B cell (primary cell): ENCODE results near the gene DGAT2L6. TPM values are rescaled to one million over a fixed set of nuclear protein-coding genes. Genes with fewer than 3 reads are reported as not detected.

Experiments
- ATAC-seq: fragments of 200-7000 bp; cut with Tn5 transposase; one replicate; pipeline ENCODE4 v1.10.0; 2021; ENCODE audit warnings: low read depth, mild to moderate bottlenecking, moderate number of reproducible peaks, moderate library complexity
- CTCF ChIA-PET: fragments of 350-600 bp; sonication (Branson Sonifier 250); formaldehyde crosslinking; loops from one replicate; lab custom pipeline; 2021; ENCODE audit warnings: antibody characterized with exemption, inconsistent platforms; lab: Charles Lee
- POLR2A ChIA-PET: fragments of 350-600 bp; sonication (Branson Sonifier 250); formaldehyde crosslinking; loops from one replicate; lab custom pipeline; 2021; ENCODE audit warnings: antibody characterized with exemption; lab: Charles Lee
- DNase-seq: peaks from one replicate; pipeline ENCODE4 v3.0.0; 2013
- H2AFZ ChIP-seq: 2 replicates; pipeline ENCODE4 v1.6.1; 2012; ENCODE audit warnings: mild to moderate bottlenecking, low read depth, low read length; ENCODE audit not compliant: insufficient read depth, poor library complexity, severe bottlenecking
- H3K27ac ChIP-seq, 2 donors: 1 replicate in 1 of 2; 2 replicates in 1 of 2; pipeline ENCODE4 v1.5.1; 2012 to 2013; ENCODE audit warnings: low read length in 2 of 2, mild to moderate bottlenecking in 2 of 2, moderate library complexity in 1 of 2
- H3K27me3 ChIP-seq, 4 experiments: fragments of 200-600 bp in 1 of 4; sonication (generic) in 1 of 4; replicated peaks in 1 of 4; 1 replicate in 2 of 4; 2 replicates in 2 of 4; pipeline versions ENCODE4 v1.6.1 to v1.7.0; 2013 to 2016; ENCODE audit warnings: low read length in 3 of 4, mild to moderate bottlenecking in 2 of 4, mixed read lengths in 1 of 4, moderate library complexity in 1 of 4; ENCODE audit not compliant: insufficient read depth in 4 of 4, control insufficient read depth in 3 of 4; ENCODE audit errors: control extremely low read depth in 1 of 4
- H3K36me3 ChIP-seq, 2 experiments: replicated peaks in 1 of 2; 1 replicate in 1 of 2; 2 replicates in 1 of 2; pipeline versions ENCODE4 v1.6.1 to v1.7.1; 2013; ENCODE audit warnings: low read length in 1 of 2; ENCODE audit not compliant: insufficient read depth in 2 of 2, control insufficient read depth in 1 of 2; ENCODE audit errors: control extremely low read depth in 1 of 2, extremely low read depth in 1 of 2
- H3K4me1 ChIP-seq, 2 donors: fragments of 200-600 bp in 1 of 2; sonication (generic) in 1 of 2; 1 replicate in 1 of 2; 2 replicates in 1 of 2; pipeline versions ENCODE4 v1.5.1 to v1.6.1; 2013 to 2017; ENCODE audit warnings: low read length in 2 of 2; ENCODE audit not compliant: control insufficient read depth in 2 of 2, insufficient read depth in 2 of 2
- H3K4me2 ChIP-seq: replicated peaks from 2 replicates; pipeline ENCODE3; 2012; ENCODE audit warnings: mild to moderate bottlenecking, low read depth, low read length; ENCODE audit not compliant: poor library complexity, severe bottlenecking
- H3K4me3 ChIP-seq, 5 experiments: fragments of 200-600 bp in 1 of 5; sonication (generic) in 1 of 5; 1 replicate in 3 of 5; 2 replicates in 2 of 5; pipeline versions ENCODE4 v1.5.1 to v1.7.0; 2011 to 2016; ENCODE audit warnings: low read length in 4 of 5, mild to moderate bottlenecking in 4 of 5, low read depth in 2 of 5, control low read depth in 1 of 5, moderate library complexity in 1 of 5; ENCODE audit not compliant: insufficient read depth in 1 of 5; ENCODE audit errors: control extremely low read depth in 1 of 5, extremely low read depth in 1 of 5
- H3K79me2 ChIP-seq: fragments of 200-600 bp; sonication (generic); one replicate; pipeline ENCODE4 v1.6.0; 2016; ENCODE audit warnings: low read length; ENCODE audit not compliant: control insufficient read depth, insufficient read depth
- H3K9ac ChIP-seq: fragments of 200-600 bp; sonication (generic); 2 replicates; pipeline ENCODE4 v1.6.1; 2017; ENCODE audit warnings: mild to moderate bottlenecking, low read length, moderate library complexity
- H3K9me3 ChIP-seq, 3 donors: one replicate each; pipeline versions ENCODE4 v1.6.1 to v1.7.1; 2013; ENCODE audit warnings: low read length in 2 of 3; ENCODE audit not compliant: control insufficient read depth in 2 of 3, insufficient read depth in 1 of 3; ENCODE audit errors: control extremely low read depth in 1 of 3
- H4K20me1 ChIP-seq: 2 replicates; pipeline ENCODE4 v1.6.0; 2012; ENCODE audit warnings: mild to moderate bottlenecking, low read length; ENCODE audit not compliant: insufficient read depth, control insufficient read depth, poor library complexity, severe bottlenecking
- H3K27ac Mint-ChIP-seq: one replicate; pipeline ENCODE4 v1.8.0; 2021; ENCODE audit warnings: mixed read lengths
- H3K27me3 Mint-ChIP-seq: one replicate; pipeline ENCODE4 v1.8.0; 2021; ENCODE audit warnings: mixed read lengths
- H3K4me1 Mint-ChIP-seq: one replicate; pipeline ENCODE4 v1.8.0; 2021; ENCODE audit warnings: mixed read lengths
- H3K4me3 Mint-ChIP-seq: one replicate; pipeline ENCODE4 v1.8.0; 2021; ENCODE audit warnings: mixed read lengths
- H3K9me3 Mint-ChIP-seq: one replicate; pipeline ENCODE4 v1.8.0; 2022; ENCODE audit warnings: mixed read lengths; ENCODE audit not compliant: insufficient read depth
- CTCF ChIP-seq: fragments of 200-600 bp; IDR thresholded peaks from one replicate; pipeline ENCODE4 v1.8.0; 2022; ENCODE audit warnings: antibody characterized with exemption, mild to moderate bottlenecking
- EZH2 ChIP-seq: IDR thresholded peaks from 2 replicates; pipeline ENCODE4 v1.6.1; 2012; ENCODE audit warnings: borderline replicate concordance, low read depth, mild to moderate bottlenecking, moderate library complexity, low read length; ENCODE audit not compliant: insufficient read depth, poor library complexity, severe bottlenecking
- WGBS: methylation state at CpG from one replicate; pipeline ENCODE4 v1.1.5; 2013; ENCODE audit warnings: missing lambda C conversion rate; ENCODE audit not compliant: insufficient coverage; 5-methylcytosine and 5-hydroxymethylcytosine counted together
- intact Hi-C: fragments of 100-400 bp; cut with micrococcal nuclease; formaldehyde crosslinking; loops from one replicate; pipeline ENCODE4 v1.10.0; 2022
- polyA minus RNA-seq: library from RNA; depleted of rRNA, polyadenylated mRNA; stranded (reverse); fragments of >200 nt; gene quantifications from 2 replicates; pipeline ENCODE4 v1.2.3, GENCODE V29; 2012
- polyA plus RNA-seq: library from polyadenylated mRNA; depleted of rRNA; stranded (reverse); fragments of >200 nt; gene quantifications from 2 replicates; pipeline ENCODE4 v1.2.3, GENCODE V29; 2012
- total RNA-seq, 2 donors: library from RNA; stranded (reverse); fragments of 120-200 nt in 1 of 2; gene quantifications; 1 replicate in 1 of 2; 2 replicates in 1 of 2; pipeline versions ENCODE4 v1.2.3 to v1.2.4, GENCODE V29; 2013 to 2022

Gene DGAT2L6
- total RNA-seq (not detected in 2 replicates), polyA plus RNA-seq (not detected in 2 replicates), polyA minus RNA-seq (not detected in 2 replicates)
- not detected for total RNA-seq (2013)

GRCh38 chrX:70176938-70177533 is at the start of gene DGAT2L6:
Gene DGAT2L6, plus strand, starts transcription at chrX:70177483. Its CDS starts 100 bp downstream, at chrX:70177583.
- no peaks in the 10 kb centered on the region for H4K20me1 ChIP-seq
- H3K9ac ChIP-seq, result no peak within 1 kb of the TSS
- H3K27me3 ChIP-seq, result no peaks in the 10 kb centered on the region
- ChIA-PET POLR2A (no interaction called here), CTCF (interaction anchor here (1.0 kb wide), 1 partner anchor 18 kb away, joined by 3 read pairs; no protein-coding TSS in a partner anchor)
- DNase-seq, result no peak
- Mint-ChIP-seq H3K4me1 (peaks cover 8% of the 10 kb centered on the region), H3K27ac (no peak within 1 kb of the TSS), H3K27me3 (no peaks in the 10 kb centered on the region), H3K4me3 (no peak within 1 kb of the TSS), H3K9me3 (no peaks in the 10 kb centered on the region)
- no peaks in the 10 kb centered on the region for H3K9me3 ChIP-seq
- H3K4me2 ChIP-seq, result no peak within 1 kb of the TSS
- 20% methylated on average over 1 of the region's 7 CpGs for WGBS
- no peak within 1 kb of the TSS for H3K4me3 ChIP-seq
- no peaks in the 10 kb centered on the region for H3K79me2 ChIP-seq
- no peak within 1 kb of the TSS for H3K27ac ChIP-seq
- H2AFZ ChIP-seq, result no peak within 1 kb of the TSS
- H3K36me3 ChIP-seq, result no peaks in the 10 kb centered on the region
- peaks cover 0 to 4% of the 10 kb centered on the region in 2 donors for H3K4me1 ChIP-seq
- intact Hi-C loops, result no loop called here
- ATAC-seq, result no peak
- TF ChIP-seq CTCF, result no peak
- TF ChIP-seq EZH2, result no peak

DNA sequence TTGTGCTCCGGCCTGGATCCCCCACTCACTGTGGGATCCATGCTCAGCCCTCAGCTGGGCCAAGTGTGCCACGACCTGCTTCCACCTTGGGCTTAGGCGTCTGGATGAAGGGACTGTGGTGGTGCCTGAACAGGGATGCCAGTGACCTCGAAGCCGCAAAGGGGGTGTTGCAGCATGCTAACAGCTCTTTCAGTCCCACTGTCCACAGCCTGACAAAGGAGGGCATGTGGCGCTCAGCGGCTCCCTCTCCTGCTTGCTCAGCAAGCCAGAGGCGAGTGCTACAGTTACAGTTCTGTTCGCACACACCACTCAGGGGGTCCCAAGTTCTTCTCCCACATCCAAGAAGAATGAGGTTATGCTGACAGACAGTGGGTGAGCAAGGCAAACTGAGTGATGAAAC is 49.2 kb upstream of the DGAT2L6 start:
- Histone ChIP-seq H3K27ac (no peak overlapping the region), H3K4me3 (no peak overlapping the region), H3K79me2 (no peaks in the 10 kb centered on the region), H3K27me3 (no peaks in the 10 kb centered on the region), H3K4me1 (no peaks in the 10 kb centered on the region), H2AFZ (no peak overlapping the region), H3K36me3 (no peaks in the 10 kb centered on the region), H3K9me3 (no peaks in the 10 kb centered on the region), H4K20me1 (no peaks in the 10 kb centered on the region), H3K9ac (no peak overlapping the region), H3K4me2 (no peak overlapping the region)
- WGBS, result 83% methylated on average over 5 of the region's 9 CpGs
- Mint-ChIP-seq H3K27me3 (peaks cover 4% of the 10 kb centered on the region), H3K9me3 (no peaks in the 10 kb centered on the region), H3K4me1 (peaks cover 5% of the 10 kb centered on the region), H3K4me3 (no peak overlapping the region), H3K27ac (no peak overlapping the region)
- CTCF ChIA-PET, result no interaction called here
- intact Hi-C loops, result no loop called here
- POLR2A ChIA-PET, result no interaction called here
- no peak for DNase-seq
- ATAC-seq, result no peak
- TF ChIP-seq CTCF (no peak), EZH2 (no peak)
